CD4-positive, alpha-beta T cell treated with Interferon gamma for 1 hour (primary cell): ENCODE results near the gene PNMA3.
"Not testable (repeated sequence)": the region's sequence is repeated elsewhere in the genome, so short reads cannot be mapped to it uniquely, and the experiment has no call there.

Experiments used
- DNase-seq: peaks from one replicate; pipeline ENCODE4 v3.0.0-alpha.2; 2020

PNMA3 gene, protein sequence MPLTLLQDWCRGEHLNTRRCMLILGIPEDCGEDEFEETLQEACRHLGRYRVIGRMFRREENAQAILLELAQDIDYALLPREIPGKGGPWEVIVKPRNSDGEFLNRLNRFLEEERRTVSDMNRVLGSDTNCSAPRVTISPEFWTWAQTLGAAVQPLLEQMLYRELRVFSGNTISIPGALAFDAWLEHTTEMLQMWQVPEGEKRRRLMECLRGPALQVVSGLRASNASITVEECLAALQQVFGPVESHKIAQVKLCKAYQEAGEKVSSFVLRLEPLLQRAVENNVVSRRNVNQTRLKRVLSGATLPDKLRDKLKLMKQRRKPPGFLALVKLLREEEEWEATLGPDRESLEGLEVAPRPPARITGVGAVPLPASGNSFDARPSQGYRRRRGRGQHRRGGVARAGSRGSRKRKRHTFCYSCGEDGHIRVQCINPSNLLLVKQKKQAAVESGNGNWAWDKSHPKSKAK

DNA sequence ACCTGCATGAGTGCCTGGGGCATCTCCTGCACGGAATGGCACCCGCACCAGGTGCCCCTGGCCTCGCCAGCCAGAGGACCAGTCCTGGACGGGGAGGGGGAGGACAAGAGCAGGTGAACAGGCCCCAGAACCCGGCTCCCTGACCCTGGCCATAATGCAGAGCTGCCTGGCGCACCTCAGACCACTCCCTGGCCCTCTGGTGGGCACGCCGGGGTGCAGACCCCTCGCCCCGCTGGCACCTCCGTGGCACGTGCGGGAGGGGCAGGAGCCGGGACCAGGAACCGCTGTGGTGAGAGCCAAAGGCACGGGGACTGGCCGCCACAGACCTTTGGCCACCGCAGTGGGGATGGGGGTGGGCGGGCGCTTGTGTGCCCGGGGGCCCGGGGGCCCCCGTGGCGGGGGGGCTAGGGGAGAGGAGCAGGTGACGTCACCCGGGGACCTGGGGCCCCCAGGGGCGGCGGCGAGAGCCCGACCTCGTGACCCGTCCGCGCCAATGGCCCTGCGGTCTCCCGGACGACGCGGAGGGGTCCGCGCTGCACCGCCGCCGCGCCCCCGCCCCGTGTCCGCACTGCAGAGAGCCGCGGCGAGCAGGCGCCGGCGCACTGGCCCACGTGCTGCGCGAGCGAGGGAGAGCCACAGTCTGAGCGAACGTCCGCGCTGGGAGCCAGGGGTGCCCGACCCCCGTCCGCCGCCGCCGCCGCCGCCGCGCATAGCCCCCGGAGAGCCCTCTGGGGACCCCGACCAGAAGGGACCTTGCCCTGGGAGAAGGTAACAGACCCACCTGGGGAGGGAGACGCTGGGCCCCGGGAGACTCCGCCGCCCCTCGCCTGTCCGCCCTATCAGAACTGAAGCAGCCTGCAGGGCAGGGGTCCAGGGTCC lies at the start of gene PNMA3:
PNMA3 (plus strand) TSS at position 600 of the 879 bp plus-strand sequence. CDS start 586 bp downstream, outside the sequence.
- DNase-seq: no peak

DNA sequence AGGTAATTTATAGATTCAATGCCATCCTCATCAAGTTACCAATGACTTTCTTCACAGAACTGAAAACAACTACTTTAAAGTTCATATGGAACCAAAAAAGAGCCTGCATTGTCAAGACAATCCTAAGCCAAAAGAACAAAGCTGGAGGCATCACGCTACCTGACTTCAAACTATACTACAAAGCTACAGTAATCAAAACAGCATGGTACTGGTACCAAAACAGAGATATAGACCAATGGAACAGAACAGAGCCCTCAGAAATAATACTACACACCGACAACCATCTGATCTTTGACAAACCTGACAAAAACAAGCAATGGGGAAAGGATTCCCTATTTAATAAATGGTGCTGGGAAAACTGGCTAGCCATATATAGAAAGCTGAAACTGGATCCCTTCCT lies 39.1 kb upstream of the PNMA3 start:
- not testable (repeated sequence) for DNase-seq

DNA sequence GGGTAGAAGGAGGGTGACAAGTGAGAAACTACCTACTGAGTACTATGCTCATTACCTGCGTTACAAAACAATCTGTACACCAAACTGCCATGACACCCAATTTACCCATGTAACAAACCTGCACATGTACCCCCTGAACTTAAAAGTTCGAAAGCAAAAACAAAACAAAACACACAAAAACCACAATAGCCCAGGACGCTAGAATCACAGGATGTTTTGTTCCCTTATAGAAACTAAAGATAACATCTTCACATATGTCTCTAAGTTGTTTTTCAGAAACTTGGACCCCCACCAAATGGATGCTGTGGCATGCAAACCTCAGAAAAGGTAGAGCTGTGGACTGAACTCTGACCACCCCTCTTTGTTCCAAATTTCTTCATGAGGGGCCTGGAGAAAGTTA lies 37.1 kb upstream of the PNMA3 start:
- DNase-seq: no peak

DNA sequence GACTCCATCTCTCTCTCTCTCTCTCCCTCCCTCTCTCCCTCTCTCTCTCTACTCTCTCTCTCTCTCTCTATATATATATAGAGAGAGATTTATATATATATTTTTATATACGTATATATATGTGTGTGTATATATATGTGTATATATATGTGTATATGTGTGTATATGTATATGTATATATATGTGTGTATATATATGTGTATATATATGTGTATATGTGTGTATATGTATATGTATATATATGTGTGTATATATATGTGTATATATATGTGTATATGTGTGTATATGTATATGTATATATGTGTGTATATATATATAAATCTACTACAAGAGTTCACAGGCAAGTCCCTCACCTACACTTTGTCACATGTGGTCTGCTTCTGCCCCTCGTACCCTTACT lies 29.8 kb upstream of the PNMA3 start:
- DNase-seq: not testable (repeated sequence)

DNA sequence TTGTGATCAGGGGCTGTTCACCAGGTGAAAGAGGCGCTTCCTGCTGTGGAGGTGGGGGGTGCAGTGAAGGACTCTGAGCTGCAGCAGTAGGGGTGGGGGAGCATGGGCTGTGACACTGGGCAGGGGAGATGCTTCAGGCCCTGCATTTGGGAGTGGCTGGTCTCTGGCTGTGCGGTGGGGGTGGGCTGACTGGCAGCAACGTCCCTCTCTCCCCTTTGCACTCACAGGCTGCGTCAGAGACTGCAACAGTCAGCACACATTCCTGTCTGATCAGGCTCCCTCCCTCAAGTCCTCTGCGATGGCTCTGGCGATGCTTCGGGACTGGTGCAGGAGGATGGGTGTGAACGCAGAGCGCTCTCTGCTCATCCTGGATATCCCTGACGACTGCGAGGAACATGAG lies 27.8 kb upstream of the PNMA3 start:
- not testable (repeated sequence) for DNase-seq

DNA sequence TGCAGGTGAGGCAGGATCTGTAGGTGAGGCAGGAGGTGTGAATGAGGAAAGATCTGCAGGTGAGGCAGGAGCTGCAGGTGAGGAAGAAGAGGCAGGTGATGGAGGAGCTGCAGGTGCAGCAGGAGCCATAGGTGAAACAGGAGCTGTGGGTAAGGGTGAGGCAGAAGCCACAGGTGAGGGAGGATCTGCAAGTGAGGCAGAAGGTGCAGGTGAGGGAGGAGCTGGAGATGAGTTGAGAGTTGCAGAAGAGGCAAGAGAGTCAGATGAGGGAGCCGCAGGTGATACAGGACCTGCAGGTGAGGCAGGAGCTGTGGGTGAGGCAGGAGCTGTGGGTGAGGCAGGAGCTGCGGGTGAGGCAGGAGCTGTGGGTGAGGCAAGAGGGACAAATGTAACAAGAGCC lies 27.1 kb upstream of the PNMA3 start:
- DNase-seq: no peak

DNA sequence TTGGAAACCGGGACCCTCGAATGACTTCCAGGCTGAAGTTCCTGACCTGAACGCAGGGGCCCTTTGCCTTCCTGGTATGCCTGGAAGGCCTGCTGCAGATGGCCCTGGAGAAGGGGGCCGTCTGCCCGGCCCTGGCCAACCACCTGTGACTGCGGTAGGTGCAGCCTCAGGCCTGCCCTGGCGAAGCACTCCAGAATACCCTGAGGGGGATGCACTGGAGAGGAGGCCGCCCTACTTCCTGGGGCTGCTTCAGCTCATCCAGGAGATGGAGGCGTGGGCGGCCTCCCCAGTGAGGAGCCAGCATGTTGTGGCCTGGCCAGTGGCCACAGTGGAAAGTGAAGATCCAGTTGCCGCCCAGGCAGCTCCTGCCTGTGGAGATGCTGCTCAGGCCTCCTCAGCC lies 26.4 kb upstream of the PNMA3 start:
- no peak for DNase-seq

DNA sequence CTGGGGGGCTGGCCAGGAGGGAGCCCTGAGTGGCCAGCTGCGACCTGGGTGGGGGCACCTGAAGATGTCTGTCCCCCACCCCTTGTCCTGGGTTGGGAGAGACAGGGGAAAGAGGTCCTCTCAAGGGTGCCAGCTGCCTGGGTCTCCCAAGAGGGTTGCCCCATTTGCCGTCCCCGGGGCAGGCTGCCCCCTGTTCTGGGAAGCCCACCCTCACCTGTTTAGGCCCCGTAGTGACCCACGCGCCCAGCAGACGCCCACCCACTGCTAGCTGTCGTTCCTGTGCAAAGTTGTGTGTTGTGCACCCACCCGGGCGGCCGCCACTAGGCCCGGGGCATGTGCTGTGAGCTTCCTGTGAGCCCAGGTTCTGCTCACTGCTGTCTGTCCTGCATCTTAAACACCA lies 25.5 kb upstream of the PNMA3 start:
- no peak for DNase-seq

DNA sequence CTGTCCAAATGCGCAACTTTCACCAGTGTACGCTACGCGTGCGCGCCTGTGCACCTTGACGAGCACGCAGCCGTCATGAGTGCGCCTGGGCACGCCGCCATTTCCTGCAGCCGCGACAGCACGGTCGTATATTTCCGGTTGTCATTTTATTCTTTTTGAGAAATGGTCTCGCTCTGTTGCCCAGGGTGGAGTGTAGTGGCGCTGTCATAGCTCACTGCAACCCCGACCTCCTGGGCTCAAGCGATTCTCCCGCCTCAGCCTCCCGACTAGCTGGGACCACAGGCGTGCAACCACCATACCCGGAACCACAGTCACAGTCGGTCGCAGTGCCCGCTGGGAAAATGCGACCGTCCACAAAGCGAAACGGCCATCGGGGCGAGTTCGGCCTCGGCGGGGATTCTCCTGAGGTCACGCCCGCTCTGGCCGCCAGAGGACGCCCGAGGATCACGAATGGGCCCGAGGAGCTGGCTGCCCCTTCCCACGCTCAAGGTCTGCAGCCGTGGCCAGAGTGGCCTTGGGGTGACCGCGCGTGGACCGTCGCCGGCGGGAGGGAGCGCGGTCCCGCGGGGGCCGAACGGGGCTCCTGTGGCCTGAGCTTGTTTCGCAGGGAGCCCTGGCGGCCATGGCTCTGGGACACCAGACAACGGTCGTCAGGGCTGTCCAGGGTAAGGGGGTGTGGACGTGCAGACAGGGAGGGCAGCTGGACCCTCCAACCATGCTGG lies 23.7 kb upstream of the PNMA3 start:
- DNase-seq: peak; percentile 67

DNA sequence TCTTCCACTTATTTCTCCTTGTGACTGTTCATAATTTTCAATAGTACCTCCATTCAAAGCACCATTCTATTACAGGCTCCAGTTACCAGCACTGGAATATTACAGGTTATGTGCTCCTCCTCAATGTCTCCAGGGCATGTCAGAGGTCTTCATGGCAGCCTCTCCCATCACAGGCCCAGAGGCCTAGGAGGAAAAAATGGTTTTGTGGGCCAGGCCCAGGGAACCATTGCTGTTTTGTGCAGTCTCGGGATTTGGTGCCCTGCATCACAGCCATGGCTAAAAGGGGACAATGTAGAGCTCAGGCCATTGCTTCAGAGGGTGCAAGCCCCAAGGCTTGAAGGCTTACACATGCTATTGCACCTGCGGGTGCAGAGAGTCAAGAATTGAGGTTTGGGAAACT lies 7.2 kb upstream of the PNMA3 start:
- no peak for DNase-seq

DNA sequence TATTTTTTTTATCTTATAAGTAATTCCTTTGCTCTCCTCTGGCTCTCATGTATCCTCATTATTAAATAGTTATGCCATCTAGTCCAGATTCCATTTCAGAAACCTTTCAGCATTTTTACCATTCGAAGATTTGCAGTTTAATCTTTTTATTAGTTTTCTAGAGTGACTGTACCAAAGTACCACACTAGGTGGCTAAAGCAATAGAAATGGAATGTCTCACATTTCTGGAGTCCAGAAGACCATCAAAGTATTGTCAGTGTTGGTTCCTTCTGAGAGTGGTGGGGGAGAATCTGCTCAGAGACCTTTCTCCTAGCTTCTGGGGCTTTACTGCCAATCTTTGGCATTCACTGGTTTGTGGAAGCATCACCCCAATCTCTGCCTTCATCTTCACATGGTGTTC lies 3.7 kb upstream of the PNMA3 start:
- no peak for DNase-seq

DNA sequence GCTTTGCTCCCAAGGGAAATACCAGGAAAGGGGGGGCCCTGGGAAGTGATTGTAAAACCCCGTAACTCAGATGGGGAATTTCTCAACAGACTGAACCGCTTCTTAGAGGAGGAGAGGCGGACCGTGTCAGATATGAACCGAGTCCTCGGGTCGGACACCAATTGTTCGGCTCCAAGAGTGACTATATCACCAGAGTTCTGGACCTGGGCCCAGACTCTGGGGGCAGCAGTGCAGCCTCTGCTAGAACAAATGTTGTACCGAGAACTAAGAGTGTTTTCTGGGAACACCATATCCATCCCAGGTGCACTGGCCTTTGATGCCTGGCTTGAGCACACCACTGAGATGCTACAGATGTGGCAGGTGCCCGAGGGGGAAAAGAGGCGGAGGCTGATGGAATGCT lies 1.0 kb downstream of the PNMA3 start:
- no peak for DNase-seq

DNA sequence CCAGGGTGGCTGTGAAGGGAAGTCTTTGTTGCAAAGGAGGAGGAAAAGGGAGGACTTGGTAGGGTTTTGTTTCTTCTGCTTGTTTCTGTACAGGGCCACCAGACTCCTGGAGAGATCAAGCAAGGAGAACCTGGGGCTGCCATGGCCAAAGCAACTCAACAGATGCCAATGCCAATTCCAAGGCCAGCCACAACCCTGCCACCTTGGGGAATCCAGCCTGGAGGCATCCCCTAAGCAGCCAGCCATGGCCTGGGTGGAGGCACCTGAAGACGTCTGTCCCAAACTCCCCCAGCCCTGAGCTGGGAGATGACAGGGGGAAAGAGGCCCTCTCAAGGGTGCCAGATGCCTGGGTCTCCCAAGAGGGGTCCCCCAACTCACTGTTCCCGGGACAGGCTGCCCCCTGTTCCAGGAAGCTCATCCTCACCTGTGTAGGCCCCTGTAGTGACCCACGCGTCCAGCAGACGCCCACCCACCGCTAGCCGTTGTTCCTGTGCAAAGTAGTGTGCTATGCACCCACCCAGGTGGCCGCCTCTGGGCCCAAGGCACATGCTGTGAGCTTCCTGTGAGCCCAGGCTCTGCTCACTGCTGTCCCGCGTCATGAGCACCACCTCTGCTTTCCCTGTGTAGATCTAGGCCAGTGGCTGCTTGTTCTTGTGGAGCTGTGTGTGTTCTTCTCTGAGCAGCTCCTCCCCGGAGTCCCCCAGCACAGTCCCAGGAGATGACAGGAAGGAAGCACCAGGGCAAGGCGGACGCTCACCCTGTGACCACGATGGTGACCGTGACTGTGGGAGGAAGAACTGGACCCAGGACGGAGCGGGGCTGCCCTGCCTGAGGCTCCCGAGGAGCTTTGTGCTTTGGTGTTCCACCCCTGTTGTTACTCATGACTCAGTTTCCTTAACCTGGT lies 3.2 kb downstream of the PNMA3 start:
- no peak for DNase-seq

DNA sequence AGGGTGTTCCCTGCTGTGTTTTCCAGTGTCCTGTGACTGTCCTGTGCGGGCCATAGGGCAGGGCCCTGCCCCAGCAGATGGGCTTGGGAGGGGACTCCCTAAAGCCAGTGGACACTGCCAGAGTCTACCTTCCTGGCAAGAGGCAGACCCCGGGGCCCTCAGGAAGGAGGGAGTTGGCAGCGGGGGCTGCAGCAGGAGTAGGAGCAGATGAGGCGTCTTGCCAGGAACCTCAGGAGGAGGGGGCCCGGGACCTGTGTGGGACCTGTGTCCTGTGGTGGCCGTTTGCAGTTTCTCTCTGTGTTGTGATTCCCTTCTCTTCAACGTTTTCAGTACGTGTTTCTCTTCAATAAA lies 3.8 kb downstream of the PNMA3 start:
- DNase-seq: no peak

DNA sequence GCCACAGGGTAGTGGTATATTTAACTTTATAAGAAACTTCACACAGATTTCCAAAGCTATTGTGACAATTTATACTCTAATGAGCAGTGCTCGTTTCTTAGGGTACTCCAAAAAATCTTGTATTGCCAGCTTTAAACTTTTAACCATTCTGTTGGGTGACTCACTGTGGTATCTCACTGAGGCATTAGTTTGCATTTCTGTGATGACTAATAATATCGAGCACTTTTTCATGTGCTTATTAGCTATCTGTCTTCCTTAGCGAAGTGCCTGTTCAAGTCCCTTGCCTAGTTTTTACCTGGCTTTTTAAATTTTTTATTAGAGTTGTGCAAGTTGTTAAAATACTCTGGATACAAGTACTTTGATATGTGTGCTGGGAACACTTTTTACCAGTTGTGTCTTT lies 5.5 kb downstream of the PNMA3 start:
- no peak for DNase-seq

DNA sequence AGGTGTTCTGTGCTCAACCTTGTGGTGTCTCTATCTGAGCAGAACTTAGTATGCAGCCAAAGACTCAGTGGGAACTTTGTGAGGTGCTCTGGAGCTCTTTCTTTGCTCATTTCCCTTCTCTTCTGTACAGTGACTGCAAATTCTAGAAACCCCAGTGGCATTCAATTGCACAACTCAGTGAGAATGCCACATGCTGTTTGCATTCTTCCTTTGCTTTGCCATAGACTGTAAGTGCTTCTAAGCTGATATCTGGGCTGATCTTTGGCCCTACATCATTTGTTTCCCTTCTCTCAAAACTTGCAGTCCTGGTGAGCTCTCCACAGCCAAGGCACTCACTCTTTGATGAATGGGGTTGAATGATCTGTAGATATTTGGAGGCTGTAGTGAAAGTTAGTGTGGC lies 7.0 kb downstream of the PNMA3 start:
- no peak for DNase-seq

DNA sequence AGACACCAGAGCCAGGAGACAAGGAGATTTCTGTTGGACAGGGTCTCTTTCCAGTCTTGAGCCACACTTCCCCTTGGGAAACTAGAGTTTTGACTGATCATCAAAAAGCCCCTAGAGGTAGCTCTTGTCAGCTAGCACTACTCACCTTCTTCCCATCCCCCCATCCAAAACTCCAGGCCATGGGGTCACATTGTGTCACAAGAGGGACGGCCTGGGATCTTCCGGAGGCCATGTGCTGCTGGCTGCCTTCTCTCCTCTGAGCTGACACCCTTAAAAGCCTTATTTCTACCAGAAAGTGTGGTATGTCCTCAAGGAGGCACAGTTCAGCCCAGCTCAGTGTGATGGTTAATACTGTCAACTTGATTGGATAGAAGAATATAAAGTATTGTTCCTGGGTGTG lies 7.8 kb downstream of the PNMA3 start:
- DNase-seq: no peak

DNA sequence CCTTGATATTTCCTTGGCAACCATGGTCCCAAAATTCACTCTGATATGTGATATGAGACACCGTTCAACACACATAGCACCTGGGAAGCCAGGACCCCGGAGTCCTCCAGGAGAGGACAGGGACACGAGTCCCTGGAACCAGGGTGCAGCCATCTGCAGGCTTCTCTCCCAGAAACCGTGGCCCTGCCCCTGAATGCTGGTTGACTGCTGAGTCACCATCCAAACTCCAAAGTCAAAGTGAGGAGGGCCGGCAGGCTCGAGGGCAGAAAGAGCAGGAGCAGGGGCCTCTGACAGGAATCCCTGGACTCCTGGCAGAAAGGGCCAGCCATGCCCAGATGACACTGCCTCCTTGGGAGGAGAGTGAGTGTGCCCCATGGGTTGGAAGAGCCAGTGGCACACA lies 9.1 kb downstream of the PNMA3 start:
- no peak for DNase-seq

DNA sequence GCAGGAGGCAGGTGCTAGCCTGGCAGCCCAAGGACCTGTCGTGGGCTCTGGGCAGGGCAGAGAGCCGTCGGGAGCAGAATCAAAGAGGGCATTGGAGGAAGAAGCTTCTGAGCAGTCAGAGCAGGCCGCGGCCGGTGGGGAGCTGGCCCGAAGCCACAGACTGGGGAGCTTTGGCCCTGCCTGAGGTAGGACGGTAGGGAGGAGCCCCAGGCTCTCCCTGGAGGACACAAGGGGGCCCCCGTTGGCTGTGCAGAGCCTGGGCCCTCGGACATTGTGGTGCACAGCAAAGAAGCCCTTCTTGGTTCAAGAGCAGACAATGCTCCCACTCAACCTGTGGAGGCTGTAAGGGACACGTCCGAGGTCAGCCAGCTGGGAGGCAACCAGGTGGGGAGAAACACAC lies 10.1 kb downstream of the PNMA3 start:
- not testable (repeated sequence) for DNase-seq

DNA sequence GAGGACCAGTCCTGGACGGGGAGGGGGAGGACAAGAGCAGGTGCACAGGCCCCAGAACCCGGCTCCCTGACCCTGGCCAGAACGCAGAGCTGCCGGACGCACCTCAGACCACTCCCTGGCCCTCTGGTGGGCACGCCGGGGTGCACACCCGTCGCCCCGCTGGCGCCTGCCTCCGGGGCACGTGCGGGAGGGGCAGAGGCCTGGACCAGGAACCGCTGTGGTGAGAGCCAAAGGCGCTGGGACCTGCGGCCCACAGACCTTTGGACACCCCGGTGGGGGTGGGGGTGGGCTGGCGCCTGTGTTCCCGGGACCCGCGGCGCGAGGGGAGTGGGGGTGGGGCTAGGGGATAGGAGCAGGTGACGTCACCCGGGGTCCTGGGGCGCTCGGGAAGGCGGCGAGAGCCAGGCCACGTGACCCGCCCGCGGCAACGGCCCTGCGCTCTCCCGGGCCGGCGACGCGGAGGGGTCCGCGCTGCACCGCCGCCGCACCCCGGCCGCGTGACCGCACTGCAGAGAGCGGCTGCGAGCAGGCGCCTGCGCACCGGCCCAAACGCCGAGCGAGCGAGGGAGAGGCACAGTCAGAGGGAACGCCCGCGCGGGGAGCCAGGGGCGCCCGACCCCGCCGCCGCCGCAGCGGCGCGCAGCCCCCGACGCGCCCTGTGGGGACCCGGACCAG lies 15.8 kb downstream of the PNMA3 start, which contains the start of gene PNMA6A:
PNMA6A (plus strand) TSS at position 546 of the 675 bp plus-strand sequence. CDS start 609 bp downstream, outside the sequence.
- DNase-seq: not testable (repeated sequence)

DNA sequence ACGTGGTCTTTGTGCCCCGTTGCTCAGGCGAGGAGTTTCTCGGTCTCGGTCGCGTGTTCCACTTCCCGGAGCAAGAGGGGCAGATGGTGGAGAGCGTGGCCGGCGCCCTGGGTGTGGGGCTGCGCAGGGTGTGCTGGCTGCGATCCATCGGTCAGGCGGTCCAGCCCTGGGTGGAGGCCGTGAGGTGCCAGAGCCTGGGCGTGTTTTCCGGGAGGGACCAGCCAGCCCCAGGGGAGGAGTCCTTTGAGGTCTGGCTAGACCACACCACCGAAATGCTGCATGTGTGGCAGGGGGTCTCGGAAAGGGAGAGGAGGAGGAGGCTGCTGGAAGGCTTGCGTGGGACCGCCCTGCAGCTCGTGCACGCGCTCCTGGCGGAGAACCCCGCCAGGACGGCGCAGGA lies 17.1 kb downstream of the PNMA3 start:
- DNase-seq: not testable (repeated sequence)
